ENCODE results near the gene RAB11FIP4. TPM values are rescaled to one million over a fixed set of nuclear protein-coding genes. Genes with fewer than 3 reads are reported as not detected.

RAB11FIP4 gene
- total and polyA plus RNA-seq, 2 donors (not counting 3 experiments of a cell fraction or from before 2014, with no cell fraction given), result 0.08 to 0.38 TPM

DNA sequence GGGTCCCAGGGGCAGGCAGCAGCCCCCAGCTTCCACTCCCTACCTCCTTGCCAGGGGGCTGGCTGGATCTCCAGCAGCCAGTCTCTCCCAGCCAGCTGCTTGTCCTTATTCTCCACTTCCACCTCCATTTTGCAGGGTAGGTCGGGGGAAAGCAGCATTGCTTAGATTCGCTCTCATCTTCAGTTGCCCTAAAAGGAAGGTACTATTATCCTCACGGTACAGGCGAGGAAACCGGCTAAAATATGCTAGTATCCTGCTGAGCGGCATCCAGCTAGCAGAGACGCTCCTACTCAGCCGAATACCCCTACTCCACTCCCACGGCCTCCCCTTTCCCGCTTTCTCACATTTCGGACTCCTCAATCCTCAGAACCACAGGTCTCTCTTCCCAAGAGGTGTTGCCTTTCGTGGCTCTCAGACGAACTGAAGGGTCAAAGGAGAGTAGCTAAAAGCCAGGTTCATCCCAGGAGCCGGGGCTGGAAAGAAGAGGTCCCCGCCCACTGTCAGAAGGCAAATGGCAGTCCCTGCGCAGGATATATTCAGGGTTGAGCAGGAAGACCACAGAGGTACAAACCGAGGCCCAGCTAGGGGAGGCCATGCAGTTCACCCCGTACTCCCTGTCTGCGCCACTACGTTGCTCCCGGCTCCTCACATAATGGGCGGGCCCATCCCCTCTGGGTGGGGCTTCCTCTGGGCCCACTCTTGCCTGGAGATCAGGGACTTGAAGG lies 1.7 kb upstream of the RAB11FIP4 start:
- DNase-seq (ENCODE audit: low read depth, low spot score) (no peak), FAIRE-seq (no peak)
- H3K9me3 ChIP-seq (replicated peaks; ENCODE audit: control insufficient read depth, insufficient read depth, low read length), result no peaks in the 10 kb centered on the region
- no peaks in the 10 kb centered on the region for H3K9me1 ChIP-seq (replicated peaks; ENCODE audit: control insufficient read depth, extremely low read depth, insufficient read depth, low read length)
- no TSS peak for BruUV-seq (replicated peaks)
- H3K4me1 ChIP-seq (ENCODE audit: control insufficient read depth, extremely low read depth, insufficient read depth, low read length), result no peaks in the 10 kb centered on the region
- no peaks in the 10 kb centered on the region for H3K36me3 ChIP-seq (ENCODE audit: control insufficient read depth in 2 of 2, extremely low read depth in 1 of 2, insufficient read depth in 2 of 2, low read length in 2 of 2)
- intact Hi-C loops (cut with micrococcal nuclease), result loop anchor here (1.0 to 2.0 kb wide), 2 partner anchors 135 to 453 kb away; no protein-coding TSS in a partner anchor
- TF ChIP-seq EZH2 (IDR thresholded peaks at IDR 0.05; ENCODE audit: borderline replicate concordance, low read depth, low read length, severe bottlenecking), result no peak
- no peak for TF ChIP-seq POLR2AphosphoS5 (IDR thresholded peaks at IDR 0.05; ENCODE audit: insufficient read depth, low read depth, low read length)
- TF ChIP-seq, protein P1, sequence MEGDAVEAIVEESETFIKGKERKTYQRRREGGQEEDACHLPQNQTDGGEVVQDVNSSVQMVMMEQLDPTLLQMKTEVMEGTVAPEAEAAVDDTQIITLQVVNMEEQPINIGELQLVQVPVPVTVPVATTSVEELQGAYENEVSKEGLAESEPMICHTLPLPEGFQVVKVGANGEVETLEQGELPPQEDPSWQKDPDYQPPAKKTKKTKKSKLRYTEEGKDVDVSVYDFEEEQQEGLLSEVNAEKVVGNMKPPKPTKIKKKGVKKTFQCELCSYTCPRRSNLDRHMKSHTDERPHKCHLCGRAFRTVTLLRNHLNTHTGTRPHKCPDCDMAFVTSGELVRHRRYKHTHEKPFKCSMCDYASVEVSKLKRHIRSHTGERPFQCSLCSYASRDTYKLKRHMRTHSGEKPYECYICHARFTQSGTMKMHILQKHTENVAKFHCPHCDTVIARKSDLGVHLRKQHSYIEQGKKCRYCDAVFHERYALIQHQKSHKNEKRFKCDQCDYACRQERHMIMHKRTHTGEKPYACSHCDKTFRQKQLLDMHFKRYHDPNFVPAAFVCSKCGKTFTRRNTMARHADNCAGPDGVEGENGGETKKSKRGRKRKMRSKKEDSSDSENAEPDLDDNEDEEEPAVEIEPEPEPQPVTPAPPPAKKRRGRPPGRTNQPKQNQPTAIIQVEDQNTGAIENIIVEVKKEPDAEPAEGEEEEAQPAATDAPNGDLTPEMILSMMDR (IDR thresholded peaks at IDR 0.05; ENCODE audit: extremely low read depth in 1 of 2, insufficient read depth in 1 of 2, low read depth in 1 of 2, low read length in 2 of 2), result no peak
- CTCF ChIA-PET, result interaction anchor here (0.6 to 2.9 kb wide), 27 partner anchors 8 to 749 kb away, joined by 3 to 92 read pairs (median 4); no protein-coding TSS in a partner anchor
- no peak overlapping the region for H3K9ac ChIP-seq (replicated peaks; ENCODE audit: extremely low read depth, insufficient read depth, low read length)
- H4K20me1 ChIP-seq (replicated peaks; ENCODE audit: control insufficient read depth, extremely low read depth, insufficient read depth, low read length), result no peaks in the 10 kb centered on the region
- H3K79me2 ChIP-seq (ENCODE audit: control insufficient read depth, insufficient read depth, low read length), result no peaks in the 10 kb centered on the region
- H3K27ac ChIP-seq (ENCODE audit: insufficient read depth, low read depth, low read length), result no peak overlapping the region
- H3K27me3 ChIP-seq (ENCODE audit: control insufficient read depth in 2 of 2, insufficient read depth in 2 of 2, low read length in 2 of 2), result peaks cover 13 to 17% of the 10 kb centered on the region in 2 experiments
- no peak overlapping the region for H3K4me2 ChIP-seq (ENCODE audit: insufficient read depth, low read length)
- no peak overlapping the region for H2AFZ ChIP-seq (ENCODE audit: low read depth, low read length)
- dilution Hi-C loops (cut with MboI; ENCODE audit: extremely low pct_ligation_motif_present, low sequenced_read_pairs), result no loop called here
- POLR2A ChIA-PET, result no interaction called here
- no peak overlapping the region for H3K4me3 ChIP-seq (replicated peaks in 1 of 3; ENCODE audit: insufficient read depth in 1 of 3, low read depth in 1 of 3, low read length in 3 of 3)

GRCh38 chr17:31390426-31390747 lies 1.1 kb upstream of the RAB11FIP4 start:
- Histone ChIP-seq H3K36me3 (ENCODE audit: control insufficient read depth in 2 of 2, extremely low read depth in 1 of 2, insufficient read depth in 2 of 2, low read length in 2 of 2) (no peaks in the 10 kb centered on the region), H3K27me3 (ENCODE audit: control insufficient read depth in 2 of 2, insufficient read depth in 2 of 2, low read length in 2 of 2) (peaks cover 14 to 20% of the 10 kb centered on the region in 2 experiments), H3K79me2 (ENCODE audit: control insufficient read depth, insufficient read depth, low read length) (no peaks in the 10 kb centered on the region), H2AFZ (ENCODE audit: low read depth, low read length) (no peak overlapping the region), H4K20me1 (replicated peaks; ENCODE audit: control insufficient read depth, extremely low read depth, insufficient read depth, low read length) (no peaks in the 10 kb centered on the region), H3K9me1 (replicated peaks; ENCODE audit: control insufficient read depth, extremely low read depth, insufficient read depth, low read length) (no peaks in the 10 kb centered on the region), H3K4me2 (ENCODE audit: insufficient read depth, low read length) (no peak overlapping the region), H3K4me3 (replicated peaks in 1 of 3; ENCODE audit: insufficient read depth in 1 of 3, low read depth in 1 of 3, low read length in 3 of 3) (no peak overlapping the region), H3K4me1 (ENCODE audit: control insufficient read depth, extremely low read depth, insufficient read depth, low read length) (no peaks in the 10 kb centered on the region), H3K27ac (ENCODE audit: insufficient read depth, low read depth, low read length) (no peak overlapping the region), H3K9me3 (replicated peaks; ENCODE audit: control insufficient read depth, insufficient read depth, low read length) (no peaks in the 10 kb centered on the region), H3K9ac (replicated peaks; ENCODE audit: extremely low read depth, insufficient read depth, low read length) (no peak overlapping the region)
- FAIRE-seq (no peak), DNase-seq (ENCODE audit: low read depth, low spot score) (no peak)
- TF ChIP-seq JUN (IDR thresholded peaks at IDR 0.05; ENCODE audit: borderline replicate concordance, insufficient read depth, insufficient read length, low read depth) (no peak), MYC (IDR thresholded peaks at IDR 0.05; ENCODE audit: low read depth, low read length) (no peak), EZH2 (IDR thresholded peaks at IDR 0.05; ENCODE audit: borderline replicate concordance, low read depth, low read length, severe bottlenecking) (no peak), FOS (IDR thresholded peaks at IDR 0.05; ENCODE audit: borderline replicate concordance, insufficient read depth, low read length) (no peak)
- TF ChIP-seq, protein P1 (IDR thresholded peaks at IDR 0.05; ENCODE audit: extremely low read depth in 1 of 2, insufficient read depth in 1 of 2, low read depth in 1 of 2, low read length in 2 of 2), result no peak
- TF ChIP-seq, protein P2, sequence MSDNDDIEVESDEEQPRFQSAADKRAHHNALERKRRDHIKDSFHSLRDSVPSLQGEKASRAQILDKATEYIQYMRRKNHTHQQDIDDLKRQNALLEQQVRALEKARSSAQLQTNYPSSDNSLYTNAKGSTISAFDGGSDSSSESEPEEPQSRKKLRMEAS (IDR thresholded peaks at IDR 0.05; ENCODE audit: insufficient read depth, insufficient read length), result no peak
- no TSS peak for BruUV-seq (replicated peaks)
- ChIA-PET CTCF (interaction anchor here (1.3 to 2.9 kb wide), 6 partner anchors 22 to 452 kb away, joined by 3 to 92 read pairs (median 11); no protein-coding TSS in a partner anchor), POLR2A (no interaction called here)
- dilution Hi-C loops (cut with MboI; ENCODE audit: extremely low pct_ligation_motif_present, low sequenced_read_pairs) (no loop called here), intact Hi-C loops (cut with micrococcal nuclease) (no loop called here)
